CD4-positive, alpha-beta T cell treated with Interleukin-21 for 1 hour (primary cell): ENCODE measurements around the gene RRN3.
"Not testable (repeated sequence)": the region's sequence is repeated elsewhere in the genome, so short reads cannot be mapped to it uniquely, and the experiment has no call there.

Experiments used
- DNase-seq: peaks from one replicate; pipeline ENCODE4 v3.0.0-alpha.2; 2020

Gene RRN3

GRCh38 chr16:15099366-15099909 is 5.4 kb upstream of the RRN3 start:
- not testable (repeated sequence) for DNase-seq

DNA sequence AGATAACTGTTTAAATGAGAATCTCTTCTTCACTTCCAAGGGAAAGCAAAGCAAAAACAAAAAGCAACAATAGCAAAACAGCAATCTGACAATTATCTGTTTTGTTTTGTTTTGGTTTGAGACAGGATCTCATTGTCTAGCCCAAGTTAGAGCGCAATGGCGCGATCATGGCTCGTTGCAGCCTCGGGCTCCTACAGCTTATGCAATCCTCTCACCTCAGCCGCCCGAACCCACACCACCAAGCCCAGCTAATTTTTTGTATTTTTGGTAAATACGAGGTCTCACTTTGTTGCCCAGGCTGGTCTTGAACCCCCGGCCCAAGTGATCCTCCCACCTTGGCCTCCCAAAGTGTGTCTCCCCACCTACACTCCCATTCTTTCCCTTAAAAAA is 2.5 kb upstream of the RRN3 start:
- not testable (repeated sequence) for DNase-seq

GRCh38 chr16:15093571-15093954 is 509 bp downstream of the RRN3 start:
- not testable (repeated sequence) for DNase-seq

DNA sequence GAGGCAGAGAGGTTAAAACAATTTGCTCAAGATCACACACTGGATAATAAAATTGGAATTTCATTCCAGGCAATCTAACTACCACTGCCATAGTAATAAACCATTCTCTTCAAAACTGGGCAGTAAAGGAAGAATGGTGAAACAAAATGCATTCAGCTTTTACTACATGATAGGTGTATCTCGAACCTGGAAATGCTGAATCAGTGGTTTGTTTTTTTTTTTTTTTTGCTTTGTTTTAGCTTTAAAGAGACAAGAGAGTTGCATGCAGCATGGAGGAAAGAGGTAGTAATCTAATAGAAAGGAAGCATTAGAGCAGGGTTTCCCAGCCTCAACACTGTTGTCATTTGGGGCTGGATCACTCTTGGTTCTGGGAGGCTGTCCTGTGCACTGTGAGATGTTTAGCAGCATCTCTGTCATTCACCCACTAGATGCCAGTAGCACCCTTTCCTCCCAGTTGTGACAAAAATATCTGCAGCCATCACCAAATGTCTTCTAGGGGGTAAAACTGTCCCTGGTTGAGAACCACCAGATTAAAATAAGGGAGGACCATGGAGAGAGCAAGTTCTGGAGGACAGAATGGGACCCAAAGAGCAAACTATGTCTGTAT is 3.3 kb downstream of the RRN3 start:
- not testable (repeated sequence) for DNase-seq

DNA sequence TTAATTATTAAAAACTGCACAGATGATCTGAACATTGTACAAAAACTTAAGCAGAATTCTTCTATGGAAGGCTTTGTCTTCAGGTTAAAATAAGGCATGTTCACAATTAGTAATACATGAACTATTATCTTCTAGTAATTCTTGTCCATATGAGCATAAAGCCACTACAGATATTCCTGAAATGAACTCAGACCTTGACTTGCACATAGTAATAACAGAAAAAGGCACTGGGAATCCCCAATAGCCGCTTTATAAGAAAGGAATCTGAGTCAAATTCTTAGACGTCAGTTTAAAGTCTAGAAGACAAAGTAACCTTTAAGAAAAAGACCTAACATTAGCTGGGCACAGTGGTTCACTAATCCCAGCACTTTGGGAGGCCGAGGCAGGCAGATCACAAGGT is 11.3 kb downstream of the RRN3 start:
- DNase-seq, result not testable (repeated sequence)

- DNase-seq, result not testable (repeated sequence)
Observed at GRCh38 chr16:15080883-15081282, 13.2 kb downstream of the RRN3 start.

- not testable (repeated sequence) for DNase-seq
Observed at GRCh38 chr16:15076161-15076560, 17.9 kb downstream of the RRN3 start.

DNA sequence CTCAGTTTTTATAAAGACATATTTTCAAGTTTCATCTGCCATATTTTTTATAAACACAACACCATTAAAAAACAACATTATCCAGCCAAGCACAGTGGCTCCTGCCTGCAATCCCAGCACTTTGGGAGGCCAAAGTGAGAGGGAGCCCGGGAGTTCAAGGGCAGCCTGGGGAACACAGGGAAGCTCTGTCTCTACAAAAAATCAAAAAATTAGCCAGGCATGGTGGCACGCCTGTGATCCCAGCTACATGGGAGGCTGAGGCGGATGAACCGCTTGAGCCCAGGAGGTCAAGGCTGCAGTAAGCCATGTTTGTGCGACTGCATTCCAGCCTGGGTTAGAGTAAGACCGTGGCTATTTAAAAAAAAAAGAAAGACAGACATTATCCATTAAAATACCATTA is 21.0 kb downstream of the RRN3 start:
- no peak for DNase-seq

DNA sequence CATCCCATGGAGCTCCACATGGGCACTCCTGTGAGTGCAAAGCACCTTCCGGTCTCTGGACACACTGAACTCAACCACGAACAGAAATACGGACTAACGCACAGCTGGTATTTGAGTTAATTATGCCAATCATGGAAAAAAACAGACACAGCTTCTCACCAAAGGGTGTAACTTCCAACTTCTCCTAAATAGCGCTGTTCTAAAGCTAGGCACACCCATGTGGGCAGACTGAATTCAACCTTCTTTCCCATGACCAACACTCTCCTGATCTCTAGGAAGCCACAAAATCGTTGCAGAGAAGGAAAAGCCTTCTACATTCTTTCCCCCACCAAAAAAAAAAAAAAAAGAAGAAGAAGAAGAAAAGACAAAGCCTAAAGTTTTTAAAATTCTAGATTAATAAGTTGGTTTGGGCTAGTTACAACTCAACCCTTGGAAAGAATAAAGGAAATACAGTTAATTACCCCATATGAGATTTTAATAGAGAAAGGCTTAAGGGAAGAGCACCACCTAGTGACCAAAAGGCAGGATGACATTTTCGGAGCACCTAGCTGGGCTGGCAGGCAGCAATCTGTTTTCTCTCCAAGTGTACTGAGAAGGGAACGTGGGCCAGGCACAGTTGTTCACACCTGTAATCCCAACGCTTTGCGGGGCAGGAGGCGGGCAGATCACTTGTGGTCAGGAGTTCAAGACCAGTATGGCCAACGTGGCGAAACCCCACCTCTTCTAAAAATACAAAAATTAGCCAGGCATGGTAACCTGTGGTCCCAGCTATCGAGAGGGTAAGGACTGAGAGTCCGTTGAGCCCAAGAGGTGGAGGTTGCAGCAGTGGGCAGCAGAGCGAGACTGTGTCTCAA is 21.9 kb downstream of the RRN3 start:
- DNase-seq, result not testable (repeated sequence)

GRCh38 chr16:15071013-15071412 is 23.1 kb downstream of the RRN3 start:
- DNase-seq, result not testable (repeated sequence)

DNA sequence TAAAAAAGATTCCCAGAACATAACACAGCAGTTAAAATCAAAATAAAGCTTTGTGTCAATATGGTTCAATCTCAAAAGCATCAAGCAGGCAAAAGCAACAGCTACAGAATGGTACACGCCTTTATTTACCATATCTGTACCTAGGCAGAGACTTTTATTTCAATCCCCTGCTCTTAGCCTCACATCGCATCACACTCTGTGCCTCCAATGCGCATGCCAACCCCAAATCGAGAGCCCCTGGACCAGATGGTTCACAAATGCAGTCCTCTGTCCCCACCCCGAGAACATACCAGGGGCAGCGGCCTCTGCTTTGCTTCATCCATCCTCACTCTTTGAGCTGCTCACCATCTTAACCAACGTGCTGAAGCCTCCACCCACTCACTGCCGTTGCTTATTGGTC is 27.4 kb downstream of the RRN3 start:
- not testable (repeated sequence) for DNase-seq

- DNase-seq, result not testable (repeated sequence)
Observed at GRCh38 chr16:15065961-15066360, 28.1 kb downstream of the RRN3 start.

- not testable (repeated sequence) for DNase-seq
Observed at GRCh38 chr16:15062085-15062810, 31.8 kb downstream of the RRN3 start.

DNA sequence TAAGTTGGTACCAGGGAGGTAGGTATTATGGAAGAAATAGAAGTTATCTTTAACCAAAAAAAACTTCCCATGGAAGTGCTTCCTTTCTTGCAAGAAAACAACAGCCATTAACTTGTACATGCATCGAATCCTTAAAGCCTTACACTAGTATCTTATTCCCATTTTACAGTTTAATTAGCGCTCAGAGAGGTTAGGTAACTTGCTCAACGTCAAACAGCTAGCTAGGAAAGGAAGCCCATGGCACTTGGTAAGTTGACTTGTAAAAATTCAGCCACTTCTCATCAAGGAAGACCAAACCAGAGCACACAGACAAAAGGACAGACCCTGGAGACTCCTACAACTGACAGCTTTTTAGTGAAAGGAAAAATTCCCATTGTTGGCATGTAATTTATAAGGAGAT is 34.7 kb downstream of the RRN3 start:
- no peak for DNase-seq

- DNase-seq, result no peak
Observed at GRCh38 chr16:15057681-15058417, 36.2 kb downstream of the RRN3 start.

DNA sequence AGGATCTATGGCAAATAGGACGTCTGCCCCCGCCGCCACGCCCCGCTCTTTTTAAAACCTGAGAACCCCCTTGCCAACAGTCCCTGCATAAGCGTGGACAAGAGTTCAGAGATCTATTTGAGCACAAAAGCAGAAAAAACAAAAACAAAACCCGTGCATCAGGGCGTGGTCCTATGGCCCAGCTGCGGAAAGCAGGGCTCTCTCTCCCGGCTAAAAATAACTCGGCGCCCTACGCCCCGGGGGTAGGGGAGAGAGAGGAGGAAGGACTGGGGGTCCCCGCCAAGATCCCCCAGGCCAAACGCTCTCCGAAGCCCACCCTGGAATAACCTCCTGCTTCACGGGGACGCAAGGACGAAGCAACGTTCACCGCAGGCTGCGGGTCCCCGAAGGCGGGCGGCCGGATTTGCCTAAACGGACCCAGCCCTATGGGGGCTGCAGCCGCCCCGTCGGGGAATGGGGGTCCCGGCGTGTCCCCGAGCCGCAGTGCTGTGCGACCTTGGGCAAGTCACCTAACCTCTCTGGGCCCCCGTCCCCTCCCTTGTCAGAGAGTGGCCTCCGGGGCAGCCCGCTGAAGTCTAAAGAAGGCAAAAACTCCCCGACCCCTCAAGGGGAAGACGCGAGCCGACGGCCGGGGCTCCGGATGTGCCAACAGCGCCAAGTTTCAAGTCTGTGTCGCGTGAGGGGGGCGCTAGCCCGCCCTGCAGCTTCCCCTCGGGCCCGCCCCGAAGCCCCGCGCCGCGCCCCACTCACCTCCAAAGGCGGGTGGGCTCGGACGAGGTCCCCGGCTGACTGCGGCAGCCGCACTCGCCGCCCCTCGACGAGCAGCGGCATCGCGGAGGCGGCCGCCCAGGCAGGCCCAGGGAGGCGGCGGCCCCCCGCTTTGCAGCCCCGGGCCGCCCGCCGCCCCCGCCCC is 38.7 kb downstream of the RRN3 start:
- no peak for DNase-seq

DNA sequence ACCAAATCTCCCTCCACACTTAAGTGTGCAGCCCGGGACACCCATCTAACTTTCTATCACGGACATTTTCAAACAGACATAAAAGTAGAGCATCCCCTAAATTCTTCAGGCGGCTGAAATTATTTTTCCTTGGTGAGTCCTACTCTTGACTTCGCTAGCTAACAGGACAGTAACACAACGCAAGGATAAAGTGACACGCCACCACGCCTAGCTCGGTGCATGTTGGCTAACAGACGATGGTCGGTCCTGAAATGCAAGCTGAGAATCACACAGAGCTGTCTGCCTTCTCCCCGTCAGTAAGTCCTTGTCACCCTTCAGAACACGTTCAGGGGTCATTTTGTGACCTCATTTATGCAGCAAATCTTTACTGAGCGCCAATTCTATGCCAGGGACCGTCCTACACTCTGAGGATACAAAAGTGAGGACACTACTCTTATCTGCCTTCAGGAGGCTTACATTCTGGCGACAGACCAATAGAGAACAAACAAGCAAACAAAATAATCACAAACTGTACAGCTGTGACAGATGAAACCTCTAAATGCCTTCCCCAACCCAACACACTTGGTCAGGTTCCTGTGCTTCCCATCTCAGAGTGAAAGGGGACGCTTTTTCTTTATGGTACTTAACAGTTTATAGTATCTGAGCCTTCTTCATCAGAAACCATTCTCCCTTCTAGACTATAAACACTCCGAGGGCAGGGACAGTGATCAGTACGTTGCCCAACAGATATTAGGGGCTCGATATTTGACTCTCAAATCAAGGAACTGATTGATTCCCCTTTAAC is 39.5 kb downstream of the RRN3 start:
- DNase-seq, result no peak

GRCh38 chr16:15053904-15054303 is 40.2 kb downstream of the RRN3 start:
- DNase-seq, result no peak

DNA sequence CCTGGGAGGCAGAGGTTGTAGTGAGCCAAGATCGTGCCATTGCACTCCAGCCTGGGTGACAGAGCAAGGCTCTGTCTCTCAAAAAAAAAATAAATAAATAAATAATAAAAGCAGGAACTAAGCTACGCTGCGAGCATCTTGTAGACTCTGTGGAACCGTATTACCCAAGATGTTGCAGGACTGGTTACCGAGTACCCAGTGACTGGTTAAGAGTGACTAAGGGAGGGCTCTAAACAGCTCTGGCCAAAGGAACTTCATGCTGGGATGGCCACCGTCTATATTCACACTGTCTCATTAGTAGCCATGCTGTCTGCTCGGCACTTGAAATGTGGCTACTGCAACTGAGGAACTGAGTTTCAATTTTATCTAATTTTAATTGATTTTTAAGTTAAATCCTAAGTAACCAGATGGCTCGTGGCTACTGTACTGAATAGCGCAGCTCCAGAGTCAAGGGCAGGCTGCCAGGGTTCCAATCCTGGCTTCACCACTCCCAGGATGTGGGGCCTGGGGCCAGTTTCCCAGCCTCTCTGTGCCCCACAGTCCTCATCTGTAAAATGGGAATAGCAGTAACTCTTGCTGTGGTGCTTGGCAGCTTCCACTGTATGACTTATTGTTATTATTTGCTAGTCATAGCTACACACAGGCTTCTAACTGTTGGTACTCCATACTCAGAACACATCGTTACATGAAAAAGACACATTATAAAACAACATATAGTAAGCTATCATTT is 41.2 kb downstream of the RRN3 start:
- no peak for DNase-seq

DNA sequence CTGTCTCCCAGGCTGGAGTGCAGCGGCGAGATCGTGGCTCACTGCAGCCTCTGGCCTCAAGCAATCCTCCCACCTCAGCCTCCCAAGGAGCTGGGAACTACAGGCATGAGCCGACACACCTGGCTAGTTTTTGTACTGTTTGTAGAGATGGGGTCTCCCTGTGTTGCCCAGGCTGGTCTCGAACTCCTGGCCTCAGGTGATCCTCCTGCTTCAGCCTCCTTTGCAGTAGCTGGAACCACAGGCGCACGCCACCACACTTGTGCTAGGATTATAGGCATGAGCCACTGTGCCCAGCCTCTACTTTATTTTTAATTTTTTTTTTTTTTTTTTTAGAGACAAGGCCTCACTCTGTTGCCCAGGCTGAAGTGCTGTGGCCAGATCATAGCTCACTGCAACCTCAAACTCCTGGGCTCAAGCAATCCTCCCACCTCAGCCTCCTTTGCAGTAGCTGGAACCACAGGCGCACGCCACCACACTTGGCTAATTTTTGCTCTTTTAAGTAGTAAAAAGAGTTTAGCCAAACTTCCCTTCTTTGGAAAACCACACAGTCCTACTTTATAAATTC is 42.6 kb downstream of the RRN3 start:
- no peak for DNase-seq
